ENCODE measurements around the gene DUXB. TPM values are rescaled to one million over a fixed set of nuclear protein-coding genes. Genes with fewer than 3 reads are reported as not detected.
A peak's percentile ranks its signal among the peaks of the same experiment; 100 is the strongest.

The DUXB gene
- total and polyA plus RNA-seq, 2 of the 13 experiments (the other 11 are each of a cell fraction or from before 2014, with no cell fraction given): not detected

- peak; percentile 42; the same call in 1 of the 2 replicates for TF ChIP-seq ZBTB40 (IDR thresholded peaks at IDR 0.05)
- TF ChIP-seq ZBTB40 (CRISPR knock-in tag; IDR thresholded peaks at IDR 0.05): peak; percentile 76
- TF ChIP-seq ZNF234 (CRISPR knock-in tag; conservative IDR thresholded peaks at IDR 0.05): 0 out of 2 replicates have a peak, but pooled peaks have one; percentile 87
- TF ChIP-seq ZNF629 (CRISPR knock-in tag; conservative IDR thresholded peaks at IDR 0.05): peak; percentile 20; the same call in 1 of the 2 replicates
- peak; percentile 92 for TF ChIP-seq TBL1XR1 (IDR thresholded peaks at IDR 0.05; ENCODE audit: borderline replicate concordance, low read length, partially characterized antibody)
- 0 out of 2 replicates have a peak, but pooled peaks have one; percentile 25 for TF ChIP-seq ATF6 (CRISPR knock-in tag; conservative IDR thresholded peaks at IDR 0.05)
- peak; percentile 84 for TF ChIP-seq ZNF180 (CRISPR knock-in tag; IDR thresholded peaks at IDR 0.05; ENCODE audit: borderline replicate concordance, low read depth)
- TF ChIP-seq ZNF776 (CRISPR knock-in tag; IDR thresholded peaks at IDR 0.05): peak; percentile 41
- TF ChIP-seq KDM3A (CRISPR knock-in tag; IDR thresholded peaks at IDR 0.05; ENCODE audit: low read depth): peak; percentile 41; the same call in 1 of the 2 replicates
- TF ChIP-seq TP53 (CRISPR knock-in tag; conservative IDR thresholded peaks at IDR 0.05): no peak
- TF ChIP-seq MXD3 (CRISPR knock-in tag; IDR thresholded peaks at IDR 0.05): peak; percentile 91; the same call in 1 of the 2 replicates
- TF ChIP-seq TOE1 (CRISPR knock-in tag; IDR thresholded peaks at IDR 0.05): 0 out of 2 replicates have a peak, but pooled peaks have one; percentile 68
- peak; percentile 60 for TF ChIP-seq ZNF652 (CRISPR knock-in tag; IDR thresholded peaks at IDR 0.05; ENCODE audit: borderline replicate concordance, low read depth)
These were observed 53.6 kb downstream of the DUXB start, which contains the start of the genes KARS1 and TERF2IP (continued) for GRCh38 chr16:75647492-75648264.
